Measurements from ENCODE around the gene POU2F1.

- TF ChIP-seq CTCF (conservative IDR thresholded peaks at IDR 0.05), result no peak
- TF ChIP-seq EZH2 (IDR thresholded peaks at IDR 0.05; ENCODE audit: low read depth), result no peak
Observed at GRCh38 chr1:167278497-167278896, 57.8 kb downstream of the POU2F1 start.
